ENCODE data around the gene PHTF1.
"Not testable (repeated sequence)": the region's sequence is repeated elsewhere in the genome, so short reads cannot be mapped to it uniquely, and the experiment has no call there.

PHTF1 gene

DNA sequence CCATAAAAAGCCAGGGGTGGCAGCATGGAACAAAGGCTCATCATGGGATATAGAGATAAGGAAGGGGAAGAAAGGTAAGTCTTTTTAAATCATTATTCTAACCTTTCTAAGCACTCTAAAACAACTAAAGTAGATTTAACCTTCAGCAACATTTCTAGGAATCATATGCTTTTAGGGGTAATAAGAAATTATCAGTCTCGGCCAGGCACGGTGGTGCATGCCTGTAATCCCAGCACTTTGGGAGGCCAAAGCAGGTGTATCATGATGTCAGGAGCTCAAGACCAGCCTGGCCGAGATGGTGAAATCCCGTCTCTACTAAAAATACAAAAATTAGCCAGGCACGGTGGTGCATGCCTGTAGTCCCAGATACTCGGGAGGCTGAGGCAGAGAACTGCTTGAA, 20.3 kb upstream of the PHTF1 start:
- no peak for DNase-seq

DNA sequence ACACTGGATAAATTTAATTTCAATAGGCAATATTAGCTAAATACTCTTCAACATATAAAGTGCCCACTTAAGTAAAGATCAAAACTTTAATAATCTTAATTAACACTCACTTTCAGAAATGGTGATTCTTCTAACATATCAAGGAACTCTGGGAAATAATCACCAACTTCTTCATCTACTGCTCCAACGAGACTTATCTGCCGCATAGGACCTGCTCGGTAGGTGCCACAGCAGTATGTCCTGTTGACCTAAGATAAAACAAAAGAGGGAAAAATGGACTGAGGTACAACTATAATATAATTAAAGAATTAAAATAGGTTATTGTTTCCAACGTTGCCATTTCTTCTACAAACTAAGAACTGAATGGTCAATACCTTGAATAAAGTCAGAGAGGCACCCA, 18.3 kb upstream of the PHTF1 start:
- no peak for DNase-seq

DNA sequence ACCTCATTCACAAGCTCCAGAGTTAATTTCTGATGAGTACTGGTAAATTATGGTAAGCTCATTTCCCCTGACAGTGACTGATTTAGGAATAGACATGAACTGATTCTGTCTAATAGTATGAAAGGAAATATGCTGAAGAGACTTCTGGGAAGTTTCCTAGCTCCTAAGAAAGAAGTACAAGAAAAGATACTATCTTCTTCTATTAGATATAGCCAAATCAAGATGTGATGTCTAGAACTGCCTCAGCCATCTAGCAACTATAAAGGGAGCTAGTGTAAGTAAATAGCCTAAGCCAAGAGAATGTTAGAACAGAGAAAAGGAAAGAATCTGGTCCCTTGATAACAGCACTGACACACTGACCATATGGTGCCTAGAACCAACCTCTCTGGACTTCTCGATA, 10.7 kb upstream of the PHTF1 start:
- DNase-seq: no peak

DNA sequence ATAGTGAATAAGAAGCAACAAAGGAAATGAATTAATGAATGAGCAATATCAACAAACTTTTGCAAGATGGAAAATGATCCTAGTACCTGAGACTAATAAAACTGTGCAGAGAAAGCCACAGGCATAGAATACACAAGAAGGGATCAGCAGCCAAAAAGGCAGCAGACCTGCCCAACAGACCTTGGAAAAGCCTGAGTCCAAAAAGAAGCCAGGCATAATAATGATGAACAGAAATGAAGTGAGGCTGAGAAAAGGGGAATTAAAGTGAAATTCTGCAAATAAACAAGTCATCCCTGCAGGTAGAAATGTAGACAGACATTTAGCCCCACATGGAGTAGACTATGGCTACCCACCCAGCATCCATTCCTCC, 10.3 kb upstream of the PHTF1 start:
- no peak for DNase-seq

DNA sequence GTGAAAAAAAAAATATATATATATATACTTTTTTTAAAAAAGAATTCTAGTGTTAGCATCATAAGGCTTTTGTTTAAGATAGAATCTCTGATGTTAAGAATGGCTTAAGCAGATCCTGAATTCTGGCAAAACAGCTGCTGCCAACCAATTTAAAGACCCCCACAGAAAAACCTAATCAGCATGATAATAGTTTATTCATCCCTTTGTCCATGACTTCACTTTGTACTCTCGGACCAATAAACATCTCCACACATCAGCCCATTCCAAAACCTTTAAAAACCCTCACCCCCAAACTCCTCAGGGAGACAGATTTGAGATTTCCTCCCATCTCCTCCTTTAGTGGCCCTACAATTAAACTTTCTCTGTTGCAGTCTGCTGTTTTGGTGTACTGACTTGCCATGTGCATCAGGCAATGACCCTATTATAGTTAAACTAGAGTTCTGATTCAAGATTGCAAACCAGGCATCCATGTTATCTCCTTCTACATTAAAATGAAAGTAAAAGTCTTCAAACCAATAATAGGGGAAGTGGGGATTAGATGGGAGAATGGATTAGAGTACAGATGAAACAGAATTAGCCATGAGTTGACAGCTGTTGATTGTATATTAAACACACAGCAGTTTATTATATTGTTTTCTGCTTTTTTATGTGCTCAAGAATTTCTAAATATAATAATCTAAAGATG, 9.8 kb upstream of the PHTF1 start:
- no peak for DNase-seq

DNA sequence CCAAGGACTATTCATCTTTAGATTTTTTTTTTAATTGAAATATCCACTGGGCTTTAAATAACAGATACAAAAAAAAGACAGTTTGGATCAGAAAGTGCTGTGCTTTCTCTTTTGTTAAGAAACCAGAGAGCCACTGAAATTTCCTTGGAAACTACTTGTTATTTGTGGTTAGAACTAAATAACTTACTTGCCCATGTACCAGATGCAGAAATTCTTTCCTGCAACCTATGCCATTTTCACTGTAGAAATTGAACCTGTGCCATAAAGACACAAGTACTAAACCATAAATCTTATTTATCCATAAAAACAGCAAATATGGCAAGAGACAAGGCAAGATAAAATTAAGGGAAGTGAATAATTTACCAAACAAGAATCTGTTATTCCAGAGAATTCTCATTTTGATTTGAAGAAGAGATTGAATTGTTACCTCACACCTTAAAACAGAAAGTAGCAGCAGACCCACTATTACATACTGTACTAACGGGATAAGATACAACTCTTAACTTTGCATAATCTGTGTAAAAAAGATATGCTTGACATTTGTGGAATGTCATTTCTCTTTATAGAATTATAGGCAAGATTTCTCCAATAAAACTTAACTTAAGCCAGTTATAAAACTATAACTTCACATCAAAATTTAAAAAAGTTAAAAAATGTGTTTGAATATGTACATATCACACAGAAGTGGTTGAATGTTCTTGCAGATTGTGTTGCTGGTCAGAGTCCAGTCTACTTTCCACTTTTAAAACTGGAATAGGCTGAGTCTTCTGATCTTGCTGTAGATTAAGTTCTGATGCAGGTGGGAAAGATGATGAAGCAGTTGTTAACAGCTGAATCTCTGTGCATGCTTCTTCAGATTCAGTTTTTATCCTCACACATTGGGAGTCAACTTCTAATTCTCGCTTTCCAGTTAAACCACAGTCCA, 6.3 kb upstream of the PHTF1 start:
- no peak for DNase-seq

DNA sequence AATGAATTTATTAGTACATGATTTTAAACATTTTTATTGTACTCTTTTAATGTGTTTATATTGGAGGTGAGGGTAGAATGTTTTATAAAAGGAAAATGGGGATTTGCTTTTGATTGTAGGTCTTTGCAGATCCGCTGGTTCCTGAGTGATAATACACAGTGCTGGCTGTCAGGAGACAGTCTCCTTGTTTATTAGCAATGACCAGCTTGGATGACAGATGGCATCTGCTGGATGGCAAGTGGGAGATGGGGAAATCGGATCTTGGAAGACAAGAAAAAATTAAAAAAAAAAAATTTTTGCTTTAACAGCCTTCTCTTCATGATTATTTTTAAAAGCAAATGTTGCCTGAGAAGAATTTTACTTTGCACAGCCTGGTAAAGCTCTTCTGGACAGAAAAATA, 4.4 kb upstream of the PHTF1 start:
- peak in 8 of 56 donors; percentile 3 to 36 (median 10) for DNase-seq

DNA sequence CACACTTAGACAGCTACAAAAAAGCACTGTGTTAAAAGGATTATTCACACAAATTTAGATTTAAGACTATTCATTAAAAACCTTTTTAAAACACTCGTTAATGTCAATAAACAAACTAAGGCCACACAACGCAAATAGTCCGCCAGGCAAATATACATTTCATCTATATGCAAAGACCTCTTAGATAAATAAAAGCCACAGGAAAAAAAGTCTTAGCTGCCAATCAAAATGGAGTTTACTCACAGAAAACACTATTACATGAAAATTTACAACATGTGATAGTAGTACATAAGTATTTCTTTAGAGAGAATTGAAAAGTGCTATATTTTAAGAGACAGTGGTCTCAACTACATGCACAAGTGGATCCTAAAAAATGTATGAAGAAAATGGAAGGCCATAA, 2.7 kb upstream of the PHTF1 start:
- DNase-seq: no peak

DNA sequence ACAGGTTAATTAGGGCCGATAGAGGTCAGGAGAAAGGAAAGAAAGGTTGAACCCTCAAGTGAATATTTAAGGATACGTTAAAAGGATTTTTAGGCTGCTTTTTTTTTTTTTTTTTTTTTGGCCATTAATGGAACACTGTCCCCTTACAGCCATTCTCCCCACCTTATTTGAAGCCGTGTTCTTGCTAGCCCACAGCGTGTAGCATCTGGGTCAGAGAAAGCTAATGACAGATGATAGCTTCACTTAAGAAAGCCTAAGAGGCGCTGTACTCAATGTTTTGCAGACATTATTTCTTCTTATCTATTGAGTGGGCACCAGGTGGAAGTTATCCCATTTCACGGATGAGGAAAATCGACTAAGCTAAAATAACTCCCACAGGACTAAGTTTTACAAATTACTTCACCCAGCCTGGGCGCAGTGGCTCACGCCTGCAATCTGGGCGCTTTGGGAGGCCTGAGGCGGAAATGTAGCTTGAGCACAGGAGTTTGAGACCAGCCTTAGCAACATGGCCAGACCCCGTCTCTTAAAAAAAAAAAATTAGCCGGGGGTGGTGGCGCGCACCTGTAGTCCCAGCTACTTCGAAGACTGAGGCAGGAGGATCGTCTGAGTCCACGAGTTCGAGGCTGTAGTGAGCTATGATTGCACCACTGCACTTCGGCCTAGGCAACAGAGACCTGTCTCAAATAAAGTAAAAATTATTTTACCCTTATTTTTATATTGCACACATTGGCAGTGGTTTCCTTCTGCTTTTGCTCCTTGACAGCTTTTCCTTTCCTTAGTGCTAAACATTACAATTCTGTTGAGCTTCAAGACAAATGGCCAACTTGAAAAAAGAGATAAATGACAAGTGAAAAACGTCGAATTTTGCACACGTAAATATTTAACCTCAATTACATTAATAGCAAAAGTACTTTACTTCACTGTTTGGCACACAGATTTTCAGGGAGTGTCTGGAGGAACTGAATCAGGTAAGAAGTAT, 1.1 kb upstream of the PHTF1 start:
- no peak for DNase-seq

DNA sequence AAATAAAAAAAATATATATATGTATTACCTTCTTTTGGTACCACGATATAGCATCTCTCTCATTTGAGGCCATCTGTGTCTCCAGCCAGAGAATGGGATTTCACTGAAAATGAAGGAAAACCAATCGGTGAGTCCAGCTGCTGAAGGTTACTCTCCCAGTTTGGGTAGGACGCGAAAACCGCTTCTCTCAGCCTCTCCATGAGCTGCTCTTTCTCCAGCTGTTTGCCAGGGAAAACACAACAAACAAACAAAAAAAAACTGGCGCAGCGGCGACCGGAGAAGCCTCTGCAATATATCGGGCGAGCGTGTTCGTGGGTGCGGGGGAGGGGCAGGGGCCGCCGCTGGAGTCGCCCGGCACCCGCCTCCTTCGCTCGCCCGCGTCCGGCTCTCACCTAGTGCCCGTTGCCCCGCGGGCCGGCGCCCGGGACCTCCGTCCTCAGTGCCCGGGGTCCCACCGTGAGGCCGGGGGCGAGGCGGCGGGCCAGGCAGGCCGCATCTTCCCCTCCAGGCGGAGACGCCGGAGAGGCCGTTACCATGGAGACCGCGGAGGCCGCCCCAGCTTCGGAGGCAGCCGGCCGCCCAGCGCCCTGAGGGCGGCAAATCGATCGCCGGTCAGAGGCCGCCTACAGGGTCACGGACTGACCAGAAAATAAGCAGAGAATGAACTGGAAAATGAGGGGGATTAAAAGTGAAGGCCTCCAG, 504 bp downstream of the PHTF1 start:
- peak in 41 of 56 donors; percentile 23 to 81 (median 60) for DNase-seq

DNA sequence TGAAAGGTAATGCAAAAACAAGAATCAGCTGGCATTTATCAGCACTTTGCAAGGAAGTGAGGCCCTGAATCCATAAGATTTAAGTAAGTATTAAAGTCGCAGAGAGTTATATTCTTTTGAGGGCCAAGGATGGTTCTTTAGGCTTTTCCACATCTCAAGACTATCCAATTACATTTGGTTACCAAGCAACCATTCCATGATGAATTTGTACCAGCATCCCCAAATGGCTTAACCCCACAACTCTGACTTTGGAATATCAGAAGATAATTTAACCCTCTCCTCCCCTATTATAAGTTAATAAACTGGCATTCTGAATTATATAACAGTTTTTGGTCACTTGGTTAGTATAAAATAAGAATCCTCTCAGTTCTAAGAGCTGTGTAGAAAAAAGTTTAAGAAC, 2.8 kb downstream of the PHTF1 start:
- no peak for DNase-seq

DNA sequence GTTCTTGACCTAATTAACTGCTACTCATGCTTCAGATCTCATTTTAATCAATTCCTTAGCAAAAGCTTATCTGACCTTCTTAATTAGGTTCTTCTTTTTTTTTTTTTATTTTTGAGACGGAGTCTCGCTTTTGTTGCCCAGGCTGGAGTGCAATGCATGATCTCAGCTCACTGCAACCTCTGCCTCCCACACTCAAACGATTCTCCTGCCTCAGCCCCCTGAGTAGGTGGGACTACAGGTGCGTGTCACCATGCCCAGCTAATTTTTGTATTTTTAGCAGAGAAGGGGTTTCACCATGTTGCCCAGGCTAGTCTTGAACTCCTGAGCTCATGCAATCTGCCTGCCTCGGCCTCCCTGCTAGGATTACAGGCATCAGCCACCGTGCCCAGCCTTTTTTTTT, 6.0 kb downstream of the PHTF1 start:
- not testable (repeated sequence) for DNase-seq

DNA sequence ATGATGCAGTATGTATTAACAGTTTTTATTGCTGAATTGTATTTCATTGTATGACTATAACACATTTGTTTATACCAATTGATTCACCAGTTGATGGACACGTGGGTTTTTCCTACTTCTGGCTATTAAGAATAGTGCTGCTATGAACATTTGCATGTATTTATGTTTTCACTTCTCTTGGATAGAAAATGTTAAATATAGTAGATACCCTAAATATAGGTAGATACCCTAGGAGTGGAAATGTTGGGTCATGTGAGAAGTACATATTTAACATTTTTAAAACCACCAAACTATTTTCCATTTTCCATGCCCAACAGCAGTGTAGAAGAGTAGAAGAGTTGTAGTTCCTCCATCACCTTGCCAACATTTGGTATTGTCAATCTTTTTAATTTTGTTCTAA, 7.8 kb downstream of the PHTF1 start:
- no peak for DNase-seq

DNA sequence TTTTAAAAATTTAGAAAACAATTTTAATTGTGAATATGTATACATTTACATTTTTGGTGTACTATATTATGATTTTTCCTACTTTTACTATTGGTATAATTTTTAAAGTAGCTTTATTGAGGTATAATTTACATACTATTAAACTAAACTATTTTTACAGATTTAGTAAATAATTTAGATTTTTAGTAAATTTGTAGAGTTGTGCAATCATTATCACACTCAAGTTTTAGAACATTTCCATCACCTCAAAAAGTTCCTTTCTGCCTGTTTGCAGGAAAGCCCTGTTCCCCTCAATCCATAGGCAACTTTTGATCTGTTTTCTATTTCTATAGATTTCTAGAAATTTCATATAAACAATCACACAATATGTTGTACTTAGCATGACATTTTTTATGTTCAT, 8.2 kb downstream of the PHTF1 start:
- no peak for DNase-seq

DNA sequence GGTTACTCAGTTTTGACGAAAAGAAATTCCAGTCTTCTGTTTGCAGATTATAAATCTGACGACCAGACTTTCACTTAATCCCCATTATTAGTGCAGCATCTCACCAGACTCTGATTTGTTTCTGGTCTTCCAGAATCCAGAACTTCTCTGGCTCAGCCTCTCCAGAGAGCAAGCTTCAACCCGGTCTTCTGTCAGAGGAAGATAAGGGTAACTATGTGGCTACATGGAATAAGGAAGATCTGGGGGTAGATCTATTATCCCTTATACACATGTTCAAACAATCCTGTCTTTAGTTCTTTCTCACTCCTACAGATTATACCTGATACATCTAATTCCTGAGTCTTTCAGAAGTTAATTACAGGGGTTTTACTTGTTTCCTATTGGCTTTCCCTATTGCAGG, 9.9 kb downstream of the PHTF1 start:
- DNase-seq: no peak

DNA sequence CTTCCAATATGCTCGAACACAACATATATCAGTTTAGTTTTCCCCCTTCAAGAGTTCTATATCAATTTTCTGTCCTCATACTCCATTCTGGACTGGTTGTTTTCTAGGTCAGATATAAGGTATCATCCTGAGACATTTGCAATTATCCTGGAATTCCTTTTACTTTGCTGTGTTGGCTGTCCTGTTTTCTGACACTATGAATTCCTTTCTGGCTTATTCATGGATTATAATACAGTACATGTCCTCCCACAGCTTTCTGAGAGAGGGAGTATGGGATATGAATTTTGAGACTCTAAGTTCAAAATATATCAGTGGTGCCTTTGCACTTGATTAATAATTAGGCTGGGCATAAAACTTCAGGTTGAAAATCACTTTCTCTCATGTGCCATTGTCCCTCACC, 11.9 kb downstream of the PHTF1 start:
- DNase-seq: no peak

DNA sequence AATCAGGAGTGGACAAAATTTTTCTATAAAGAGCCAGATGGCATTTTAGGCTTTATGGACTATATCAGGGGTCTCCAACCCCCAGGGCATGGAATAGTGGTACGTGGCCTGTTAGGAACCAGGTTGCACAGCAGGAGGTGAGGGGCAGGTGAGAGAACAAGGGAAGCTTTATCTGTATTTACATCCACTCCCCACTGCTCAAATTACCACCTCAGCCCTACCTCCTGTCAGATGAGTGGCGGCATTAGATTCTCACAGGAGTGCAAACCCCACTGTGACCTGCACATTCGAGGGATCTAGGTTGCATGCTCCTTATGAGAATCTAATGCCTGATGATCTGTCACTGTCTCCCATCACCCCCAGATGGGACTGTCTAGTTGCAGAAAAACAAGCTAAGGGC, 13.9 kb downstream of the PHTF1 start:
- DNase-seq: no peak

DNA sequence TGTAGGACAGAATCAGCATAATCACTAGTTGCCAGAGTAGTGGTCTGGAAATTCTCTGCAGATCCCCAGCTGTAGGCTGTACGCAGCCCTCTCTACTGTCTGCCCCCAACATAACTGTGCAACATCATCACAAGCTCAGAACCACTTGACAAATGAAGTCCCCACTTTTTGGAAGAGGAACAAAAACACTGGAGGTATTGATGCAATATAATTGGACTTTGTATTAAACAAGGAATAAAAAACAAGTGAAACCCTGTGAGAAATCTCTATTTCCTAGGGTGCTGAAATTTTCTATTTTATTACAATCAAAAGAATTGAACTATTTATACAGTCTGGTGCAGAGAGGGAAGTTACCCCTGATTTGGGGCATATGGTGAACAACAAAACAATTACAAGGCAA, 15.2 kb downstream of the PHTF1 start:
- DNase-seq: no peak

DNA sequence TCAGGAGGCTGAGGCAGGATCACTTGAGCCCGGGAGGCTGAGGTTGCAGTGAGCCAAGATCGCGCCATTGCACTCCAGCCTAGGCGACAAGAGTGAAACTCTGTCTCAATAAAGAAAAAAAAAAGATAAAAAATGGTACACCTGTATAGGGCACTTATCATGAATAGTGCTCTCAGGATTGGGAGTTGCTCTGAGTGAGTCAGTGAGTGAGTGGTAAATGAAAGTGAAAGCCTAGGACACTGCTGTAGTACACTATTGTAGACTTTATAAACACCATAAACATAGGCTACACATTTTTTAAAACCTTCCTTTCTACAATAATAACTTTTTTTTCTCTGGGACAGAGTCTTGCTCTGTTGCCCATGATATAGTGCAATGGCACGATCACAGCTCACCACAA, 16.8 kb downstream of the PHTF1 start:
- DNase-seq: no peak

DNA sequence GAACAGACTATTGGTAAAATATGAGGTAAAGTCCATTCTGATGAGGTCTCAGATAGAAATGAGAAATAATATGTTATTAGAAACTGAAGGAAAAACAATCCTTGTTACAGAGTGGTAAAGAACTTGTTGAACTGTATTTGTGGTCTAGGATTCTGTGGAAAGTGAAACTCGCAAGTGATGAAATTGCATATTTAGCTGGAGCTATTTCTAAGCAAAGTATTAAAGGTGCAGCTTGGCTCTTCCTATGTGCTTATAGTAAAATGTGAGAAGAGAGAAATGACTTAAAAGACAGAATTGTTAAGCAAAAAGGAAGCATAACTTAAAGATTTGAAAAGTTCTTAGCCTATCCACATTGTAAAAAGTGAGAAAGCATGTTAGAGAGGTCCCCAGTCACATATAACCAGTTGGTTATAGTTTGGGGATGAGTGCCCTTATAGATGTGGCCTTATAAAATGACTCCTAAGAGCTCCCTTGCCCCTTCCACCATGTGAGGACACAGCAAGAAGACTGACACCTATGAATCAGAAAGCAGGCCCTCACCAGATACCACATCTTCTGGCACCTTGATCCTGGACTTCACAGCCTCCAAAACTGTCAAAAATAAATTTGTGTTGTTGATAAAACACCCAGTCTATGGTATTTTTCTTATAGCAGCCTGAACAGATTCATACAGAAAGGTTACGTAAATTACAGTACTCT, 24.8 kb downstream of the PHTF1 start:
- no peak for DNase-seq

DNA sequence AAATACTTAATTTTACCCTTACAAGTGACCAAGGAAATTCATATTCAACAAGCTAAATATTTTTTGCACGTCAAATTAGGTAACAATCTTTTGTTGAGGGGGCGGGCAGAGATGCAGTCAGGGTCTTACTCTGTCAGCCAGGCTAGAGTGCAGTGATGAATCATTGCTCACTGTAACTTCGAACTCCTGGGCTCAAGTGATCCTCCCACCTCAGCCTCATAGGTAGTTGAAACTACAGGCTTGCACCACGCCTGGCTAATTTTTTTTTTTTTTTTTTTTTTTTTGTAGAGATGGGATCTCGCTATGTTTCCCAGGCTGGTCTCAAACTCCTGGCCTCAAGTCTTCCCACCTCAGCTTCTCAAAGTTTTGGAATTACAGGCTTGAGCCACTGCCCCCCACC, 26.5 kb downstream of the PHTF1 start:
- DNase-seq: no peak
